AG04449 (cell line): ENCODE data around the gene SLC8A2.

Experiments used
- CTCF ChIA-PET: fragments of 350-600 bp; formaldehyde crosslinking; extraction: SDS; loops from one replicate; lab custom pipeline; 2021; ENCODE audit warnings: antibody characterized with exemption; lab: Yijun Ruan, JAX
- POLR2A ChIA-PET: fragments of 400-600, 350-600 bp; formaldehyde crosslinking; extraction: SDS; loops from one replicate; lab custom pipeline; 2020; ENCODE audit warnings: antibody characterized with exemption, inconsistent platforms; lab: Yijun Ruan, JAX
- DNase-seq: peaks from one replicate; pipeline ENCODE4 v3.0.0-alpha.2; 2010; ENCODE audit warnings: low read depth, low spot score
- H3K4me3 ChIP-seq: 2 replicates; pipeline ENCODE4 v1.5.1; 2011; ENCODE audit warnings: low read depth, mild to moderate bottlenecking, control low read depth, low read length
- TF ChIP-seq, protein P1 (sequence below): IDR thresholded peaks from one replicate; pipeline ENCODE4 v1.5.1; 2011; ENCODE audit warnings: mild to moderate bottlenecking, moderate library complexity, low read length, control low read depth, inconsistent platforms; ENCODE audit not compliant: insufficient read depth; ENCODE audit errors: missing control alignments

SLC8A2 gene

DNA sequence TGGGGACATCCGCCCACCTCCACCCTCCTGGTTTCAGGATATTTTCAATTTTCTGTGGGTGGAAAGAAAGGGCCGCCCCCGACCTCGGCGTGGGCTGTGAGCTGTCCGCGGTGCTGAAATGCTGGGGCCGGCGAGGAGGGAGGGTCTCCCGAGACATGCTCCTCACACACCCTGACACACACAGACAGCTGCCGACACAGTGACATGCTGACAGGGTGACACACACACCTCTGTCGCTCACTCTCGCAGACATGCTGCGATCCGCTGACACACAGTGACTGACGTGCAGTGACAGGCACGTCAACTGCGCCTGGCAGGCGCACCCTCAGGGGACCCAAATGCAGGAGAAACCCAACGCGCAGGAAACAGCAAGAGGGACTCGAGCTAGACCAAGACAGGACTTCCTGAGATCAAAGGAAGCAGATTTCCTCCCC is 27.3 kb downstream of the SLC8A2 start:
- DNase-seq, result no peak
- CTCF ChIA-PET, result interaction anchor here (2.0 to 7.1 kb wide), 2 partner anchors 8 to 263 kb away, joined by 8 to 61 read pairs; no protein-coding TSS in a partner anchor
- TF ChIP-seq, protein P1, sequence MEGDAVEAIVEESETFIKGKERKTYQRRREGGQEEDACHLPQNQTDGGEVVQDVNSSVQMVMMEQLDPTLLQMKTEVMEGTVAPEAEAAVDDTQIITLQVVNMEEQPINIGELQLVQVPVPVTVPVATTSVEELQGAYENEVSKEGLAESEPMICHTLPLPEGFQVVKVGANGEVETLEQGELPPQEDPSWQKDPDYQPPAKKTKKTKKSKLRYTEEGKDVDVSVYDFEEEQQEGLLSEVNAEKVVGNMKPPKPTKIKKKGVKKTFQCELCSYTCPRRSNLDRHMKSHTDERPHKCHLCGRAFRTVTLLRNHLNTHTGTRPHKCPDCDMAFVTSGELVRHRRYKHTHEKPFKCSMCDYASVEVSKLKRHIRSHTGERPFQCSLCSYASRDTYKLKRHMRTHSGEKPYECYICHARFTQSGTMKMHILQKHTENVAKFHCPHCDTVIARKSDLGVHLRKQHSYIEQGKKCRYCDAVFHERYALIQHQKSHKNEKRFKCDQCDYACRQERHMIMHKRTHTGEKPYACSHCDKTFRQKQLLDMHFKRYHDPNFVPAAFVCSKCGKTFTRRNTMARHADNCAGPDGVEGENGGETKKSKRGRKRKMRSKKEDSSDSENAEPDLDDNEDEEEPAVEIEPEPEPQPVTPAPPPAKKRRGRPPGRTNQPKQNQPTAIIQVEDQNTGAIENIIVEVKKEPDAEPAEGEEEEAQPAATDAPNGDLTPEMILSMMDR, result no peak
- POLR2A ChIA-PET, result no interaction called here
- no peak overlapping the region for H3K4me3 ChIP-seq

DNA sequence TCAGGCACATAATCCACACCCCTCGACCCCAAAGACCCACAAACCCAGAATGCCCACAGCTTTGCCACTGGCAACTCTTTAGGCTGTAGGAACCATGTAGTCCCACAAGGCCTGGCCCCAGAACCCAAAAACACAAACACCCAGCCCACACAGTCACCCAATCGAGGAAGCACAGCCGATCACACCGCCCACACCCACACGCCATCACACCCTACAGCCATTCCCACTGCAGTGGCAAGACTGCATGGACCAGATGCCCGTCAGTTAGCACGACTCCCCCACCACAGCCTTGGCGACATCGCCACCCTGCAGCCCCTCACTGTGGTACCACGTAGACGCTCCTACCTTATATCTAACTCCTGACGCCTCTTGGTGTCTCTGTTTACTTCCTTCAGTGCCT is 28.4 kb downstream of the SLC8A2 start:
- CTCF ChIA-PET, result interaction anchor here (16.6 kb wide), 1 partner anchor 264 kb away, joined by 867 read pairs; the partner anchor contains the start of gene EHD2
- POLR2A ChIA-PET, result no interaction called here

DNA sequence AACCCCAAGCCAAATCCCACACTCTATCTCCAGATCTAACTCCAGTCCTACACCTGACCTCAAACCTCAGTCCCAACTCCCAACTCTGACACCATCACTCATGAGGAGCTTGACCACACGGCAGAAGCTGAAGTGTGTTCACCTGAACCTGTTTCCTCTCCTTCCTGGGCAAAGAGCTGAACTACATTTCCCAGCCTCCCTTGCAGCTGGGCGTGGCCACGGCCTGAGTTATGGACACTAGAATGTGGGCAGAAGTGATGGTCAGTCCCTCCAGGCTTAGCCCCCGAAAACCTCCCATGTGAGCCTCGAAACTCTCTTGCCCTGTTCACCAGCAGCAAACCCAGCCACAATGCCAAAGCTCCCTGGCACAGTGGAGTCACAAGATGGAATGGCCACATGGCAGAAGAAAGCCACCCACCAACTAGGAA is 32.9 kb downstream of the SLC8A2 start:
- H3K4me3 ChIP-seq, result no peak overlapping the region
- no peak for DNase-seq
- CTCF ChIA-PET, result interaction anchor here (0.6 to 16.6 kb wide), 11 partner anchors 9 to 324 kb away, joined by 3 to 867 read pairs (median 7); partner anchors contain the start of genes EHD2, KPTN and NAPA
- POLR2A ChIA-PET, result no interaction called here
- TF ChIP-seq, protein P1, result no peak

More for the DNA sequence above, 28.4 kb downstream of the SLC8A2 start:
- TF ChIP-seq, protein P1, result no peak
- DNase-seq, result no peak
- no peak overlapping the region for H3K4me3 ChIP-seq

DNA sequence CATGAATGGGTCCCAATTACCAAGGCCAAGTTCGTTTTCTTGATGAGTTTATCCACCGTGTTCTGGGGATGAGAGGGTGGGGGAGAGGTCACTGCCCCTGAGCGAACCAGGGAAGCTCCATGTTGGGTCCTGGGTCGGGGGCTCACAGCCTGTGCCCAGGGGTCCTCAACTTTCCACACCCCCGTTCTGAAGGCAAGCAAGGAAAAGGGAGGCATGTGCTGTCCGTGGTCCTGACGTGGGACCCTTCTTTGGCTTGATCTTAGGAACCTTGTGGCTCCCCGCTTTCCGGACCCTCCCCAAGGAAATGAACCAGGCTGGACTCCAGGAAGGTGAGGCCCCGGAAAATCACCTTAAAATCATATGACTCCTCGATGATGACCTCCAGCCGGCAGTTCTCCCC is 34.2 kb downstream of the SLC8A2 start:
- no peak for DNase-seq
- ChIA-PET CTCF (interaction anchor here (0.5 to 16.6 kb wide), 10 partner anchors 10 to 269 kb away, joined by 3 to 867 read pairs (median 10); partner anchors contain the start of genes EHD2 and NAPA), POLR2A (no interaction called here)
- TF ChIP-seq, protein P1, result no peak
- no peak overlapping the region for H3K4me3 ChIP-seq

DNA sequence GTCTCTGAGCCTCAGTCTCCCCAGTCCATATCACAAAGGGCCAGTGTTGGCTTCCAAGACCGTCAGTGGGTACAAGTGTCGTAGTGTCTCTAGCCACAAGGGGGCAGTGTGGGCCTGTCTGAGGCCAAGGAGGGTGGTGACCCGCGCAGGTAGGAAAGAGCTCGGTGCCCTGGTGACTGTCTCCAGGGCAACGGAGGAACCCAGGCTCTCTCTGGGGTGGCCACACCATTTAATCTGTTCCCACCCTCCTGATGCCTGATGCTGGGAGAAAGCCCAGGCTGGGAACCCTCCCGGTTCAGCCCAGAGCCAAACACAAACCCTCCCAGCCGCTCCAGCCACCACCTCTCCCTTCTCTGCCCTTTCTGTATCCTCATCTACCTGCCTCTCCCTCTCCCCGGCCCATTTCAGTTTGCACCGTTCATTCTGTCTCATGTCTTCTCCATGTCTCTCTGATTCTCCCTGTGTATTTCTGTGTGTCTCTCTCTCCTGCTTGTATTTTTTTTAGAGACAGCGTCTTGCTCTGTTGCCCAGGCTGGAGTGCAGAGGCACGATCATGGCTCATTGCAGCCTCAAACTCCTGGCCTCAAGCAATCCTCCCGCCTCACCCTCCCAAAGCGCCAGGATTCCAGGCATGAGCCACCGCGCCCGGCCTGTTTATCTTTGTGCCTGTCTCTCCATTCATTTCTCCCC is 34.8 kb downstream of the SLC8A2 start:
- TF ChIP-seq, protein P1, result peak; percentile 87
- H3K4me3 ChIP-seq, result no peak overlapping the region
- DNase-seq, result no peak
- POLR2A ChIA-PET, result interaction anchor here (1.0 kb wide), 2 partner anchors 38 to 268 kb away, joined by 3 read pairs; no protein-coding TSS in a partner anchor
- CTCF ChIA-PET, result interaction anchor here (0.5 to 16.6 kb wide), 41 partner anchors 10 to 330 kb away, joined by 3 to 867 read pairs (median 4); partner anchors contain the start of genes EHD2, KPTN, MEIS3 and NAPA

DNA sequence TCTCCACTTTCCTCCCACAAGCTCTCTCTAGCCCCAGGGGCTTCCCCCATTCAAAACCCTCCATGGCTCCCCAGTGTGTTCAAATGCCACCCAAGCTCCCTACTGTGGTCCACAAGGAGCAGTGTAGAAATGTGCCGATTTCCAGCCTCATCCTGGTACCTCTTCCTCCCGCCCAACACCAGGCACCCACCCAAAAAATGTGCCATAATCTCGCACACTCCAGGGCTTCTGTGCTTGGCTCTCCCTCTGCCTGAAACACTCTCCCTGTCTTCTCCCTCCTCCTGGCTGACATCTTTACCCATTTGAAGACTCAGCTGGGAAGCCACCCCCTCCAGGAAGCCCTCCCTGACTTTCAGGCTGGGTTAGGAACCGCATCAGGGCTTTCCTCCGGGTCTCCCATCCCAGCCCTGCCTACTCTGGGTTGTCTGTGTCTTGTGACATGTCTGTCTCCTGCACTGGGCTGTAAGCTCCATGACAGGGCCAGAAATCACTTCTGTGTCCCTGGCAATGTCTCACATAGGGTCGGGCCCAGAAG is 35.7 kb downstream of the SLC8A2 start:
- CTCF ChIA-PET, result interaction anchor here (0.8 to 16.6 kb wide), 35 partner anchors 9 to 347 kb away, joined by 3 to 867 read pairs (median 4); partner anchors contain the start of genes EHD2, KPTN, MEIS3 and NAPA
- POLR2A ChIA-PET, result interaction anchor here (1.0 kb wide), 2 partner anchors 39 to 269 kb away, joined by 3 read pairs; no protein-coding TSS in a partner anchor

More for the DNA sequence above, 35.7 kb downstream of the SLC8A2 start:
- TF ChIP-seq, protein P1, result no peak
- no peak overlapping the region for H3K4me3 ChIP-seq
- DNase-seq, result no peak
